Measurements from ENCODE around the gene CLPTM1L.
"Not testable (repeated sequence)": the region's sequence is repeated elsewhere in the genome, so short reads cannot be mapped to it uniquely, and the experiment has no call there.

CLPTM1L gene

DNA sequence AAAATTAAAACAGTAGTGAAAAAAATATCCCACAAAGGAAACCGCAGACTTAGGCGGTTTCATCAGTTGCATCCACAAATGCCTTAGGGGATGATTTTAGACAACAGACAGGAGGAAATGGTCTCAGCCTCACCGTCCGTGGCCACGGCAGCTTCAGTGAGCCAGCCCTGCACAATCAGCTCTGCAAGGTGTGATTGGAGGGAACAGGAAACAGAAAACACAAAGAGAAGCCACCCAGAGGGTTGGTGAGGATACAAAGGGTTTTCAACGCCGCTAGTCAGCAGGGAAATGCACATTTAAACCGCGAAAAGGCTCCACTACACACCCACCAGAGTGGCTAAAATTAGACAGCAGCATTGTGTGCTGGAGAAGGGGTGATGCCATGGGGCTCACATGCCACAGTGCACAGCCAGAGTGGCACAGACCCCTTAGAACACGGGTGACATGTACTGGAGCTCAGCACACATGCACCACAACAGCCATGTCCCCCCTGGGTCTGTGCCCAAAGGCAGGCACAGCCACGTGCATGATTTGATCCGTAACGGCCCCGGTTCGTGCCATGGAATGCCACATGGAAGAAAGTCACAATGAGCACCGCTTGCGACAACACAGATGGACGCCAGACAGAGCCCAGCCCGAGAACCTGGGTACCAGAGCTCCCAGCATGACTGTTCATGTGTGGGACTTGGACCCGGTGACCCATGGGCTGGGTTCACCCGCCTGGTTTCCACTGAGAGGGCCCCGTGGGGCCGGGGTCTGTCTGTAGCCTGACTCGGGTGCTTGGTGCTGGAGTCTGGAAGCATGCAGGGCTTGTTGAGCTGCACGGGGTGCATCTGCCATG is 31.7 kb downstream of the CLPTM1L start:
- DNase-seq (ENCODE audit: low read depth in 3 of 3) = no peak

DNA sequence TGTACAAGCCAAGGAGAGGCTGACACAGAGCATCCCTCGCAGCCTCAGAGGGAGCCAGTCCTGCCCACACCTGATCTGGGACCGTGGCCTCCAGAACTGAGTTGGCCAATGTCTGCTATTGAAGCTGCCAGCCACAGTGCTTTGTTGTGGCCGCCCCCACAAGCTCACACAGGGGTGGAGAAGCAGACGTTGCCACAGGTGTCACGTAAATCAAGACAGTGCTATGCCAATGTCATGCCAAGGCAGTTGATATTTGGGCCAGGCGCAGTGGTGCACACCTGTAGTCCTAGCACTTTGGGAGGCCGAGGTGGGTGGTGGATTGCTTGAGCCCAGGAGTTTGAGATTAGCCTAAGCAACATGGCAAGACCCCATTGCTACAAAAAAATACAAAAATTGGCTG is 32.7 kb downstream of the CLPTM1L start:
- DNase-seq (ENCODE audit: low read depth in 3 of 3) = no peak

DNA sequence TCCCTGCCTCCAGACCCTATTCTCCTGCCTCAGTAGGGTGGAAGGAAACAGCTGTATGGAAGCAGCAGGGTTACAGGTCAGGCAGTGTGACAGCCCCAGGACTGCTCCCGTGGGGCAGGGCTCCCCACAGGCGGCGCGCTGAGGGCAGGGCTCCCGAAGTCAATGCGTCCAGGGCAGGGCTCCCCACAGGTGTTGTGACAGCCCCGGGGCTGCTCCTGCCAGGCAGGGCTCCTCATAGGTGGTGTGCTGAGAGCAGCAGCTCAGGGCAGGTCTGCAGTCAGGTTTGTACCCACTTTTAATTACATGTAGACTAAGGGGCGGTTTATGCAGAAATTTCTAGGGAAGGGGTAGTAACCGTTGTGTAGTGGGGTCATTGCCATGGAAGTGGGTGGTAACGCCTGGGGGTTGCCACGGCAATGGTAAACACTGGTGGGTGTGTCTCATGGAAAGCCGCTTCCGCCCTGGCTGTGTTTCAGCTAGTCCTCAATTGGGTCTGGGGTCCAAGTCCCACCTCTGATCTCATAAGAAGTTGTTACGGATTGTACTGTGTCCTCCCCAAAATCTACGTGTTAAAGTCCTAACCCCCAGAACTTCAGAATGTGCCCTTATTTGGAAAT is 33.4 kb downstream of the CLPTM1L start:
- no peak for DNase-seq (ENCODE audit: low read depth in 3 of 3)

DNA sequence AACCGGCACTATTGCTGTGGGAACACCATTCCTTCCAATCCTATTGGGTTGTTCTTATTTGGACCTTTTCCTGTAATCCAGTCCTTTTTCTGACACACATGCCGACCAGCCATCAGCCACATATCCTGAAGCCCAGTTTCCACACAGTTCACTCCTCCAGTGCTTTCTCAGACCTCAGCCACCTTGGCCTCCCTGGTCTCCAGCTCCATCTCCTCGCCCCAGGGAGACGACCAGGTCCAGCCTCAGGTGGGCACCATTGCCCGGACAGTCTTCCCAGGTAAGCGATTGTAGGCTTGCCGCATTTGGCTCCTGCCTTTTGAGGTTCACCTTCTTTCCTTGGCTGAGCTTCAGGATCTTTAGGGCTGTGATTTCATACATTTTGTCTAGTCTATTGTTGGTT is 34.8 kb downstream of the CLPTM1L start:
- no peak for DNase-seq (ENCODE audit: low read depth in 3 of 3)

DNA sequence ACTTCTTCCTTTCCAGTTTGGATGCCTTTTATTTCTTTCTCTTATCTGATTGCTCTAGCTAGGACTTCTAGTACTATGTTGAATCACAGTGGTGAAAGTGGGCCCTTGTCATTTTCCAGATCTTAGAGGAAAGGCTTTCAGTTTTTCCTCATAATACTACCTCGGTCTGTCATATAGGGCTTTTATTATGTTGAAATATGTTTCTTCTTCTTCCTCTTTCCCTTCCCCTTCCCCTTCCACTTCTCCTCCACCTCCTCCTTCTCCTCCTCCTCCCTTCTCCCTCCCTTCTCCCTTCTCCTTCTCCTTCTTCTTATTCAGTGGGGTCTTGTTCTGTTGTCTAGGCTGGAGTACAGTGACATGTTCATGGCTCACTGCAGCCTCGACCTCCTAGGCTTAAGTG is 40.9 kb downstream of the CLPTM1L start:
- no peak for DNase-seq (ENCODE audit: low read depth in 3 of 3)

DNA sequence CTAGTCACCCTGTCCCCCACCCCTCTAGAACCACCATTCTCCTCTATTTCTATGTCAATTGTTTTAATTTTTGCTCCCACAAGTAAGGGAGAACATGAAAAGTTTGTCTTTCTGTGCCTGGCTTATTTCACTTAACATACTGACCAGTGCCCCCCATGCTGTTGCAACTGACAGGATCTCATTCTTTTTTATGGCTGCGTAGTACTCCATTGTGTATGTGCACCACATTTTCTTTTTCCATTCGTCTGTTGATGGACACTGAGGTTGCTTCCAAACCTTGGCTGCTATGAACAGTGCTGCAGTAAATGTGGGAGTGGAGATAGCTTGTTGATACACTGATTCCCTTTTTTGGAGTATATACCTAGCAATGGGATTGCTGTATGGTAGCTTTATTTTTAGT is 42.6 kb downstream of the CLPTM1L start:
- DNase-seq (ENCODE audit: low read depth in 3 of 3) = no peak

DNA sequence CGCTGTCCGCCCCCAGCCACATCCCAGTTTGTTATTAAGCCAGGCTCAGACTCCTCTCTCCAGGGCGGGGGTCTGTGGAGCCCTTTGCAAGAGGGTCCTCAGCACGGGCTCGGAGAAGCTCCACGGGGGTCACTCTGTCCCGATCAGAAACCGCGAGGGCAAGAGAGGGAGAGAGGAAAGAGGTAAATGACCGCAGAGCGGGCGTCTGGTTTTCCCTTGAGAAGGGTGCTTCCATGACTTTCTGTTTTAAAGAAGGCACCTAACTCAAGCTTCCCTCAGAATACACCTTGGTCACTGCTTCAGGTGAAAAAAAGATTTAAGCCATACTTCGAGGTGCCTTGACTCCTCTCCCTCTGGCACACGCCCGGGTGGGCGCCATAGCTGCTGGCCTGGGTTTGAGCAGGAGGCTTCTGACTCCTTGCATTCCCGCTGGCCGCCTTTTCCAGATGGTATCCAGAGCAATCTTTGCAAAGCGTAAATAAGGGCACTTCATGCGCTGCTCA is 44.3 kb downstream of the CLPTM1L start:
- DNase-seq (ENCODE audit: low read depth in 3 of 3) = no peak

DNA sequence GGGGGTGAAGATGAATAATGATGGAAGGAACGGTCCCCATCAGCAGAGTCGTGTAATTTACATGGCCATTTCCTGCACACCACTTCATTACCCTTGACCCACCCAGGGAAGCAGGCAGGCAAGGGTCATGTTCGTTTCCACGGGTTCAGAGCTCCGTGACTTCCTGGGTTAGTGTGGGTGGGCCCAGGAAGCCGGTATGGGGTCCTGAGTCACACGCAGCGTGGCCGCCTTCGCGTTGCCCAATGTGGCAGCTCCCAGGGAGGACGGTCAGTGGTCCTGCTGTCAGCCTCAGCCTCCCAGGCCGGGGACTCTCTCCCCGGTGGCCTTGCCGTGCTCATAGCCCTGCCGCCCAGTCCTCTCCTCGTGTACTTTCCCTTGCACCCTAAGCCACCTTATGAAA is 44.9 kb downstream of the CLPTM1L start:
- no peak for DNase-seq (ENCODE audit: low read depth in 3 of 3)

DNA sequence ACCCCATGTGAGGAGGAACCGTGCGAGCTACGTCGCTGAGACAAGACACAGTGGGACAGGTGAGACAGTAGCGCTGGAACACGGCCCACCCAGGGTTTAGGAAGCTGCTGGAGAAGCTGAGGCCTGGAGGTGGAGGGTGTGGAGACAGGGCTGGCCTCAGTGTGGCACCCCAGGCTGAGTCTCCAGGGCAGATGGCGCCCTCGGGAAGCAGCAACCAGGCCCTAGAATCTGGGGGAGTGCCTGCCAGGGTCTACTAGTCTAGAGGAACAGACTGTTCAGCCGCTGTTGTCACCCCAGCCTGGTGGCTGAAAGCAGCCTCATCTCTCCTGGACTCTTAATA is 45.4 kb downstream of the CLPTM1L start:
- no peak for DNase-seq (ENCODE audit: low read depth in 3 of 3)

DNA sequence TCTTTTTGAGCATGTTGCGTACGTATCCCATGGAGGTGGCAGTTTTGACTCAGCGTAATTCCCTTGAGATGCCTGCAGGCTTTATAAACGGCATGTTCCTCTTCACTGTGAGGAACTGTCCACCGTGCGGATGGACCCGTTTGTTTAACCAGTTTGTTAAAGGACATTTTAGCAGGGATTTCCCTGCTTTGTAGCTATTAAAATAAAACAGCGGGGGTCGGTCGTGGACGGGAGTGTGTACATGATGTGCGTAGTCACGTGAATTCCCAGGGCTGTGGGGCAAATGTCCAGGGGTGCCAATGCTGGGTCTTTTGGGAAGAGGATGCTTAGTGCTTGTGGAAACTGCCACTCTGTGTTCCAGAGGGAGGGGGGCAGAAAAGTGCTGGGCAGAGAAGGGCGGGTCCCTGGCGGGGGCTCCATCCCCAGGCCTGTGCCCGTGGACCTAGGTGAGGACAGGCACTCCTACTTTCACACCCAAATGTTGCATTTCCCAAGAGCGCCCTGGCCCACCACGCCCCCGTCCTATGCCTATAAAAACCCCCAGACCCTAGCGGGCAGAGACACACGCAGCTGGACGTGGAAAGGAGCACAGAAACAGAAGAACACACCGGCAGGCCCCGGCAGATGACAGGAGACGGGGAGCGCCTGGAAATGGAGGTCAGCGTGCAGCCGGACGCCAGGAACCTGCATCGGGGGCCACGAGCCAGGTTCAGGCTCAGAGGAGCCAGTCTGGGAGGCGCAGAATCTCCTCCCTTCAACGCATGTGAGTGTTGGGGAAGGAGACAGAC is 46.0 kb downstream of the CLPTM1L start:
- no peak for DNase-seq (ENCODE audit: low read depth in 3 of 3)

DNA sequence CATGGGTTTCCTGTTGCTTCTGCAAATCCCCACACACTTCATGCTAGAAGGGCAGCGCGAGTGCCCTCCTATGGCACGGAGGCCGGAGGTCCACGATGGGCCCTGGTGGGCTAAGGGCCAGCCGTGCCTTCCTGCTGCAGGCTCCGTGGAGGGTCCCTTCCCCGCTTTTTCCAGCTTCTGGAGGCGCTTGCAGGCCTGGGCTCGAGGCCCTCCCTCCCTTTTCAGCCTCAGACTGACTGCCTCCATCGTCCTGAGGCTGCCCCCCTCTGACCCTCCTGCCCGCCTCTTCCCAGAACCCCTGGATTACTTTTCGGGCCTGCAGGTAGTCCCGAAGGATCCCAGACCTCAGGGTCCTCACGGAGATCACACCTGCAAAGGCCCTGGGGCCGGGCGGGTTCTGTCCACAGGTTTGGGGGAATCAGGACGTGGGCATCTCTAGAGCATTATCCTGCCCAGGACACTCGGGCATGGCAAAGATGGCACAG is 46.8 kb downstream of the CLPTM1L start:
- no peak for DNase-seq (ENCODE audit: low read depth in 3 of 3)

DNA sequence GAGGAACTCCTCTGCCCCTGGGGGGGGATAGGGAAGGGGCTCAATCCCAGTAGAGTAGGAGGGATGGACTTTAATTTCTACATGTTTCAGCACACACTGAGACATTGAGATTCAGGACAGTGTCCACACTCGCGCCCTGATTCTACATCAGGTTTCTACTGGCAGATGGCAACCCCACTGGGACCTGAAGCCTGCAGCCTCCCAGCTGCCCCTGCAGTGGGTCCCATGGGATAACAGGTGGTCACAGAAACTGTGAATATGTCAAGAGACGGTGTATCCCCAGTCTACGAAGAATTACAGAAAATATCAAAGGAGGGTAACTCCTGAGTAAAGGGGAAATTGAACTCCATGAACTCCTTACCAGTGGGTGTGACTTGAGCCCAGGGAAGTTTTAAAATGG is 47.7 kb downstream of the CLPTM1L start:
- no peak for DNase-seq (ENCODE audit: low read depth in 3 of 3)

DNA sequence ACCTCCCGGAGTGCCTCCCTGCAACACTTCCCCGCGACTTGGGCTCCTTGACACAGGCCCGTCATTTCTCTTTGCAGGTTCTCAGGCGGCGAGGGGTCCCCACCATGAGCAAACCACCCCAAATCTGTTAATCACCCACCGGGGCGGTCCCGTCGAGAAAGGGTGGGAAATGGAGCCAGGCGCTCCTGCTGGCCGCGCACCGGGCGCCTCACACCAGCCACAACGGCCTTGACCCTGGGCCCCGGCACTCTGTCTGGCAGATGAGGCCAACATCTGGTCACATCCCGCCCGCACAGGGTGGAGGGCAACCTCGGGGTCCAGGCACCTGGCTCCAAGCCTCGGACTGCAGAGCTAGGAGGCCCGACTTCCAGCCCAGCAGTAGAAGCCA is 49.3 kb downstream of the CLPTM1L start:
- DNase-seq (ENCODE audit: low read depth in 3 of 3) = no peak

DNA sequence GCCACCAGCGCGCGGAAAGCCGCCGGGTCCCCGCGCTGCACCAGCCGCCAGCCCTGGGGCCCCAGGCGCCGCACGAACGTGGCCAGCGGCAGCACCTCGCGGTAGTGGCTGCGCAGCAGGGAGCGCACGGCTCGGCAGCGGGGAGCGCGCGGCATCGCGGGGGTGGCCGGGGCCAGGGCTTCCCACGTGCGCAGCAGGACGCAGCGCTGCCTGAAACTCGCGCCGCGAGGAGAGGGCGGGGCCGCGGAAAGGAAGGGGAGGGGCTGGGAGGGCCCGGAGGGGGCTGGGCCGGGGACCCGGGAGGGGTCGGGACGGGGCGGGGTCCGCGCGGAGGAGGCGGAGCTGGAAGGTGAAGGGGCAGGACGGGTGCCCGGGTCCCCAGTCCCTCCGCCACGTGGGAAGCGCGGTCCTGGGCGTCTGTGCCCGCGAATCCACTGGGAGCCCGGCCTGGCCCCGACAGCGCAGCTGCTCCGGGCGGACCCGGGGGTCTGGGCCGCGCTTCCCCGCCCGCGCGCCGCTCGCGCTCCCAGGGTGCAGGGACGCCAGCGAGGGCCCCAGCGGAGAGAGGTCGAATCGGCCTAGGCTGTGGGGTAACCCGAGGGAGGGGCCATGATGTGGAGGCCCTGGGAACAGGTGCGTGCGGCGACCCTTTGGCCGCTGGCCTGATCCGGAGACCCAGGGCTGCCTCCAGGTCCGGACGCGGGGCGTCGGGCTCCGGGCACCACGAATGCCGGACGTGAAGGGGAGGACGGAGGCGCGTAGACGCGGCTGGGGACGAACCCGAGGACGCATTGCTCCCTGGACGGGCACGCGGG is 49.9 kb downstream of the CLPTM1L start, which contains the start of gene TERT:
Gene TERT, minus strand, starts transcription at position 234 of the 815 bp plus-strand sequence. Its CDS starts 79 bp downstream, at position 155.
- DNase-seq (ENCODE audit: low read depth in 3 of 3) = peak; percentile 66 to 86 (median 68)

DNA sequence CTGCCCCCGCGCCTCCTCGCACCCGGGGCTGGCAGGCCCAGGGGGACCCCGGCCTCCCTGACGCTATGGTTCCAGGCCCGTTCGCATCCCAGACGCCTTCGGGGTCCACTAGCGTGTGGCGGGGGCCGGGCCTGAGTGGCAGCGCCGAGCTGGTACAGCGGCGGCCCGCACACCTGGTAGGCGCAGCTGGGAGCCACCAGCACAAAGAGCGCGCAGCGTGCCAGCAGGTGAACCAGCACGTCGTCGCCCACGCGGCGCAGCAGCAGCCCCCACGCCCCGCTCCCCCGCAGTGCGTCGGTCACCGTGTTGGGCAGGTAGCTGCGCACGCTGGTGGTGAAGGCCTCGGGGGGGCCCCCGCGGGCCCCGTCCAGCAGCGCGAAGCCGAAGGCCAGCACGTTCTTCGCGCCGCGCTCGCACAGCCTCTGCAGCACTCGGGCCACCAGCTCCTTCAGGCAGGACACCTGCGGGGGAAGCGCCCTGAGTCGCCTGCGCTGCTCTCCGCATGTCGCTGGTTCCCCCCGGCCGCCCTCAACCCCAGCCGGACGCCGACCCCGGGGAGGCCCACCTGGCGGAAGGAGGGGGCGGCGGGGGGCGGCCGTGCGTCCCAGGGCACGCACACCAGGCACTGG is 50.6 kb downstream of the CLPTM1L start:
- no peak for DNase-seq (ENCODE audit: low read depth in 3 of 3)

DNA sequence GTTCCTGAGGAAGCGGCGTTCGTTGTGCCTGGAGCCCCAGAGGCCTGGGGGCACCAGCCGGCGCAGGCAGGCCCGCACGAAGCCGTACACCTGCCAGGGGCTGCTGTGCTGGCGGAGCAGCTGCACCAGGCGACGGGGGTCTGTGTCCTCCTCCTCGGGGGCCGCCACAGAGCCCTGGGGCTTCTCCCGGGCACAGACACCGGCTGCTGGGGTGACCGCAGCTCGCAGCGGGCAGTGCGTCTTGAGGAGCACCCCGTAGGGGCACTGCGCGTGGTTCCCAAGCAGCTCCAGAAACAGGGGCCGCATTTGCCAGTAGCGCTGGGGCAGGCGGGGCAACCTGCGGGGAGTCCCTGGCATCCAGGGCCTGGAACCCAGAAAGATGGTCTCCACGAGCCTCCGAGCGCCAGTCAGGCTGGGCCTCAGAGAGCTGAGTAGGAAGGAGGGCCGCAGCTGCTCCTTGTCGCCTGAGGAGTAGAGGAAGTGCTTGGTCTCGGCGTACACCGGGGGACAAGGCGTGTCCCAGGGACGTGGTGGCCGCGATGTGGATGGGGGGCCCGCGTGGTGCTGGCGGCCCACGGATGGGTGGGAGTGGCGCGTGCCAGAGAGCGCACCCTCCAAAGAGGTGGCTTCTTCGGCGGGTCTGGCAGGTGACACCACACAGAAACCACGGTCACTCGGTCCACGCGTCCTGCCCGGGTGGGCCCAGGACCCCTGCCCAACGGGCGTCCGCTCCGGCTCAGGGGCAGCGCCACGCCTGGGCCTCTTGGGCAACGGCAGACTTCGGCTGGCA is 51.3 kb downstream of the CLPTM1L start:
- no peak for DNase-seq (ENCODE audit: low read depth in 3 of 3)

DNA sequence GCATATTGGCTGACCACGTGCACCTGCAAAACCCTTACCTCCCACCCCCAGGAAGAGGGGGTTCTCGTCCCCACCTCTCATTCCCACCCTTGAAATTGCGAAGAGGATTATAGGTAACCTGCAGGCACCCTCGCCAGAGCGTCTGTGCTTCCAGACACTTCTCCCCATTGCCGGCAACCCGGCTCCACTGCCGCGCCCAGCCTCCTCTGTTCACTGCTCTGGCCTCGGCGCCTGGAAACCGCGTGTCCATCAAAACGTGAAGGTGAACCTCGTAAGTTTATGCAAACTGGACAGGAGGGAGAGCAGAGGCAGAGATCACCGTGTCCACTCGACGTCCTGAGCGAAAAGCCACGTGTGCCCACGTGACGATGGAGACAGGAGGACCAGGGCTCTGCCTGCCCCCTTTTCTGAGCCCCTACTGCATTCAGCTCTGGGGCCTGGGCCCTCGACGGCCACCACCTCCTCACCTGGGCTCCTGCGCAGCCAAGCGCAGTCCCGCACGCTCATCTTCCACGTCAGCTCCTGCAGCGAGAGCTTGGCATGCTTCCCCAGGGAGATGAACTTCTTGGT is 52.0 kb downstream of the CLPTM1L start:
- DNase-seq (ENCODE audit: low read depth in 3 of 3) = no peak

DNA sequence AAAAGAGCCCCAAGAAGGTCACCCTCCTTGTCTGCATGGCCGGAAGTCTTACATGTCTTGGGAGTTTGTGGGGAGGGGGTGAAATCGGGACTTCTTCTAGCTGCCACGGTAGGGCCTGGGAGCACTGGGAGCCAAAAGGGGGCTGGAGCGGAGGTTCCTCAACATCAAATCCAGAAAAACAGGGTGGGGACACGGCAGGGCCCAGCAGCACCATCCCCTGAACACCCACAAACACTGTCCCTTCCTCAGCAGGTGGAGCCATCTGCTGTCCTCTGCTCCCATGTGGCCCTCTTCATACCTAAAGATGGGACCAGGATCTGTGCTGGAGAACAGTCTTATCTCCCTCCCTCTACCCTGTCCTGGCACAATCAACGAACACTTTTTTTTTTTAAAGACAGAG is 52.8 kb downstream of the CLPTM1L start:
- no peak for DNase-seq (ENCODE audit: low read depth in 3 of 3)

DNA sequence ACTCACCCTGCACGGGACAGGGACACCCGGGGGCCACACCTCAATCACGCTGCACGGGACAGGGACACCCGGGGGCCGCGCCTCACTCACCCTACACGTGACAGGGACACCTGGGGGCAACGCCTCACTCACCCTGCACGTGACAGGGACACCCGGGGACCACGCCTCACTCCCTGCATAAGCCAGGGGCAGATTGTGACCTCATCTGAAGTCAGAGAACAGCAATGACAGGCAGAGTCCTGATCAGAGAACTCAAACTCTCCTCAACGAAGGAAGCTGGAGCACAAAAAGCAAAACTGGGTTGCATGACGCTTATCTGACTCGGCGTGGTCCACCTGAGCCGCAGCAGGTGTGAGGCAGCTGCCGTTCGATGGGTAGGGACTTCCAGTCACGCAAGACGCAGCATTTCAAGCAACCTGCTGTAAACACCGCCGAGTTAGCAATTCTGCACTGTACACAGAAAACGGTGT is 53.3 kb downstream of the CLPTM1L start:
- no peak for DNase-seq (ENCODE audit: low read depth in 3 of 3)

DNA sequence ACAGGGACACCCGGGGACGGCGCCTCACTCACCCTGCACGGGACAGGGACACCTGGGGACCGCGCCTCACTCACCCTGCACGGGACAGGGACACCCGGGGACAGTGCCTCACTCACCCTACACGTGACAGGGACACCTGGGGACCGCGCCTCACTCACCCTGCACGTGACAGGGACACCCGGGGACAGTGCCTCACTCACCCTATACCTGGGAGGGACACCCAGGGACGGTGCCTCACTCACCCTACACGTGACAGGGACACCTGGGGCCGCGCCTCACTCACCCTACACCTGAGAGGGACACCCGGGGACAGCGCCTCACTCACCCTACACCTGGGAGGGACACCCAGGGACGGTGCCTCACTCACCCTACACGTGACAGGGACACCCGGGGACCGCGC is 53.9 kb downstream of the CLPTM1L start:
- DNase-seq (ENCODE audit: low read depth in 3 of 3) = not testable (repeated sequence)

Data from stimulated activated CD4-positive, alpha-beta T cell treated with anti-CD3 and anti-CD28 coated beads, TNF-alpha, amount 100 ng/mL, for 48 hours (primary cell).